ENCODE results near the gene C6orf132. TPM values are rescaled to one million over a fixed set of nuclear protein-coding genes. Genes with fewer than 3 reads are reported as not detected.

Gene C6orf132
- total RNA-seq, 1 donor, result 2.9 TPM

DNA sequence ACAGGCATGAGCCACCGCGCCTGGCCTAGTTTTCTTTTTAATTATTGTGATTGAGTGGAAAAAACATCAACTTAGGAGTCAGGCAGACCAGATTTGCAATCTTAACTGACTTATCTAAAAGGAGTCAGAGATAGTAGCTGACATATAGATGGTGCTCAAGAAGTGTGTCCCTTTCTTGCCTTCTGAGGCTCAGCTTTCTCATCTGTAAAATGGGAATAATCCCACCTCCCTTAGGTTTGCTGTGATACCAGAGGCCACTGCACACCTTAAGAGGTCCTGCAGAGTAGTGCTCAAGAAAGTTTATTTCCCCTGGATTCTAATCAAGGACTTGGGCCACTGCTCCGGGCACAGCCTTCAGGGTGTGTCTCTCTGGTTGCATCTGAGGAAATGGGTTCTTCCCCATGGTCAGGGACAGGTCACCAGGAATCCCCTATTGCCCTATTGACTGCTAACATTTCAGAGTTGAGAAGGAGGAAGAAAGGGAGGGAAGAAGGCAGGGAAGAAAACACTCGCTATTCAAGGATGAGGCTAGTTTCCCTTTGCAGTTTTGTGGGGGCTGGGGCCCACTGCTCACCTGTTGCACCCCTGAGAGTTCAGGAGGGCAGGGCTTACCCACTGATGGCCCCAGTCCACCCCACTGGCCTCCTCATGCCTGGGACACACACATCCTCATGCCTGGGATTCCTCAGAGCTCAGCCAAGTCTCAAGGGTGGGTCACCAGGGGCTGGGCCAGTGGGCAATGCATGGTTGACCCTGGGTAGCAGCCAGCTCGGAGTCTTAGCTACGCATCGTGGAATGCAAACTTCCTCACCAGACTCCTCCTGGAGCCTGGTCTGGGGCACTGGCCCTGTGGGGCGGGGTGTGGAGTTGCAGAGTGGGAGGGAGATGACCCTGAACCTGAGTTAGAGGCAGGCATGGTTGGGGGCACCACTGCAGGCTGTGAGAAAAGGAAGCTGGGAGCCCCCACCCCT lies 21.2 kb downstream of the C6orf132 start:
- Histone ChIP-seq H3K36me3 (ENCODE audit: insufficient read depth, low read length) (no peaks in the 10 kb centered on the region), H3K4me3 (ENCODE audit: insufficient read depth, low read length) (no peak overlapping the region), H3K27me3 (ENCODE audit: insufficient read depth, low read length) (no peaks in the 10 kb centered on the region), H3K79me2 (ENCODE audit: insufficient read depth, low read length) (no peaks in the 10 kb centered on the region), H3K9me3 (ENCODE audit: low read depth, low read length) (no peaks in the 10 kb centered on the region), H2AFZ (ENCODE audit: low read length) (no peak overlapping the region), H4K20me1 (ENCODE audit: insufficient read depth, low read length) (no peaks in the 10 kb centered on the region), H3K27ac (ENCODE audit: low read depth, low read length) (peak overlapping the region; percentile 2), H3K4me1 (ENCODE audit: insufficient read depth, low read length) (peaks cover 32% of the 10 kb centered on the region), H3K4me2 (ENCODE audit: insufficient read depth, low read length) (peak overlapping the region; percentile 19)
- peak; percentile 79 for DNase-seq (ENCODE audit: insufficient read length, low spot score, missing footprints)
- TF ChIP-seq, protein P1, sequence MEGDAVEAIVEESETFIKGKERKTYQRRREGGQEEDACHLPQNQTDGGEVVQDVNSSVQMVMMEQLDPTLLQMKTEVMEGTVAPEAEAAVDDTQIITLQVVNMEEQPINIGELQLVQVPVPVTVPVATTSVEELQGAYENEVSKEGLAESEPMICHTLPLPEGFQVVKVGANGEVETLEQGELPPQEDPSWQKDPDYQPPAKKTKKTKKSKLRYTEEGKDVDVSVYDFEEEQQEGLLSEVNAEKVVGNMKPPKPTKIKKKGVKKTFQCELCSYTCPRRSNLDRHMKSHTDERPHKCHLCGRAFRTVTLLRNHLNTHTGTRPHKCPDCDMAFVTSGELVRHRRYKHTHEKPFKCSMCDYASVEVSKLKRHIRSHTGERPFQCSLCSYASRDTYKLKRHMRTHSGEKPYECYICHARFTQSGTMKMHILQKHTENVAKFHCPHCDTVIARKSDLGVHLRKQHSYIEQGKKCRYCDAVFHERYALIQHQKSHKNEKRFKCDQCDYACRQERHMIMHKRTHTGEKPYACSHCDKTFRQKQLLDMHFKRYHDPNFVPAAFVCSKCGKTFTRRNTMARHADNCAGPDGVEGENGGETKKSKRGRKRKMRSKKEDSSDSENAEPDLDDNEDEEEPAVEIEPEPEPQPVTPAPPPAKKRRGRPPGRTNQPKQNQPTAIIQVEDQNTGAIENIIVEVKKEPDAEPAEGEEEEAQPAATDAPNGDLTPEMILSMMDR (IDR thresholded peaks at IDR 0.05; ENCODE audit: extremely low read depth, low read depth, low read length), result no peak

DNA sequence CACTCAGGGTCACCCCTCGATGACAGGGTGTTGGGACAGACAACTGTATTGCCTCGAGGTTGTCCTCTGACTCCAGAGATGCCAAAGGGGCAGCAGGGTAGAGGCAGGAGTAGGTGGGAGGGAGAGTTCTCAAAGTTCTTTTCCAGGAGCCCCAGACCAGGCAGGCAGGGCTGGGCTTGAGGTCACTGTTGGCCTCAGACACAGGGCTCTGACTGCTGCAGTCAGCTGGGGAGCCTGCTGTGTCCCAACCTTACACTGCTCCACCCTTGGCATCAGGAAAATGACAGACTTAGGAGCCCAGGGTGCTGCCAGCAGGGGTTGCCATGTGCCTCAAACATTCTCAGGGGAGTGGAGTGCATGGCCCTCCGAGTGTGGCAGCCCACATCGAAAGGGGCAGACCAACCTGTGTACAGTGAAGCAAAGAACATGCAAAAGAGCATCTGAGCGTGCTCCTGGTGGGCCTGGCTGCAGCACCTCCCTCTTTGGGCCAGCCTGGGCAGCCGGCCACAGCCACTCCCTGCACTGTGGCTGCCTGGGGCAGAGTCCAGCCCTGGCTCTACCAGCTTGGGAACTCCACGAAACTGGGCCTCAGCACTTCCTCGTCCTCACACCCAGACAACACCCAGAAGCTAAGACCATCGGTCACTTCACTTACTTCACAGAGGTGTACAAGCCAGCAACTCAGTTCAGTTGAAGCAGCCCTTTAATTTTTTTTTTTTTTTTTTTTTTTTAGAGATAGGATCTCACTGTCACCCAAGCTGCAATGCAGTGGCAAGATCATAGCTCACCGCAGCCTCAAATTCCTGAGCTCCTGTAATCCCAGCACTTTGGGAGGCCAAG lies 24.0 kb downstream of the C6orf132 start:
- no peak overlapping the region for H3K4me3 ChIP-seq (ENCODE audit: insufficient read depth, low read length)
- H4K20me1 ChIP-seq (ENCODE audit: insufficient read depth, low read length), result no peaks in the 10 kb centered on the region
- no peaks in the 10 kb centered on the region for H3K79me2 ChIP-seq (ENCODE audit: insufficient read depth, low read length)
- peaks cover 40% of the 10 kb centered on the region for H3K4me1 ChIP-seq (ENCODE audit: insufficient read depth, low read length)
- peak; percentile 86 for DNase-seq (ENCODE audit: insufficient read length, low spot score, missing footprints)
- no peaks in the 10 kb centered on the region for H3K27me3 ChIP-seq (ENCODE audit: insufficient read depth, low read length)
- no peaks in the 10 kb centered on the region for H3K9me3 ChIP-seq (ENCODE audit: low read depth, low read length)
- H3K36me3 ChIP-seq (ENCODE audit: insufficient read depth, low read length), result no peaks in the 10 kb centered on the region
- H3K27ac ChIP-seq (ENCODE audit: low read depth, low read length), result no peak overlapping the region
- H2AFZ ChIP-seq (ENCODE audit: low read length), result no peak overlapping the region
- TF ChIP-seq, protein P1 (IDR thresholded peaks at IDR 0.05; ENCODE audit: extremely low read depth, low read depth, low read length), result no peak
- H3K4me2 ChIP-seq (ENCODE audit: insufficient read depth, low read length), result no peak overlapping the region

GRCh38 chr6:42117843-42118161 lies 24.6 kb downstream of the C6orf132 start:
- Histone ChIP-seq H3K79me2 (ENCODE audit: insufficient read depth, low read length) (no peaks in the 10 kb centered on the region), H3K4me2 (ENCODE audit: insufficient read depth, low read length) (no peak overlapping the region), H3K36me3 (ENCODE audit: insufficient read depth, low read length) (no peaks in the 10 kb centered on the region), H3K4me3 (ENCODE audit: insufficient read depth, low read length) (no peak overlapping the region), H4K20me1 (ENCODE audit: insufficient read depth, low read length) (no peaks in the 10 kb centered on the region), H2AFZ (ENCODE audit: low read length) (no peak overlapping the region), H3K4me1 (ENCODE audit: insufficient read depth, low read length) (peaks cover 34% of the 10 kb centered on the region), H3K27me3 (ENCODE audit: insufficient read depth, low read length) (no peaks in the 10 kb centered on the region), H3K9me3 (ENCODE audit: low read depth, low read length) (no peaks in the 10 kb centered on the region), H3K27ac (ENCODE audit: low read depth, low read length) (no peak overlapping the region)
- DNase-seq (ENCODE audit: insufficient read length, low spot score, missing footprints), result no peak
- TF ChIP-seq, protein P1 (IDR thresholded peaks at IDR 0.05; ENCODE audit: extremely low read depth, low read depth, low read length), result no peak
